GM12891 (cell line): Measurements from ENCODE around the gene MYCT1.
"Not testable (repeated sequence)": the region's sequence is repeated elsewhere in the genome, so short reads cannot be mapped to it uniquely, and the experiment has no call there.

Experiments used
- DNase-seq: peaks from one replicate; pipeline ENCODE4 v3.0.0; 2011; ENCODE audit warnings: low spot score; ENCODE audit not compliant: insufficient read length
- FAIRE-seq: peaks from 2 replicates; lab custom pipeline; 2011; peaks lifted over from hg19 to GRCh38; lab: Jason Lieb, UNC
- PAX5 ChIP-seq: IDR thresholded peaks from 2 replicates; pipeline ENCODE4 v1.6.1; 2011; ENCODE audit warnings: low read length, moderate library complexity, mild to moderate bottlenecking; ENCODE audit not compliant: insufficient read depth, severe bottlenecking
- POLR2A ChIP-seq: IDR thresholded peaks from 2 replicates; pipeline ENCODE4 v1.6.1; 2011; ENCODE audit warnings: low read depth, low read length, control low read depth
- POLR2AphosphoS5 ChIP-seq: IDR thresholded peaks from 2 replicates; pipeline ENCODE4 v1.6.1; 2011; ENCODE audit warnings: low read depth, low read length, control low read depth
- POU2F2 ChIP-seq: IDR thresholded peaks from 2 replicates; pipeline ENCODE4 v1.6.1; 2011; ENCODE audit warnings: low read depth, mild to moderate bottlenecking, control low read depth, low read length, moderate library complexity
- SPI1 ChIP-seq: IDR thresholded peaks from 2 replicates; pipeline ENCODE4 v1.6.1; 2011; ENCODE audit warnings: low read depth, low read length, control low read depth
- TAF1 ChIP-seq: IDR thresholded peaks from 2 replicates; pipeline ENCODE4 v1.6.1; 2011; ENCODE audit warnings: low read depth, low read length, control low read depth

MYCT1 gene

GRCh38 chr6:152685819-152686218, 11.9 kb upstream of the MYCT1 start:
- FAIRE-seq (no peak), DNase-seq (no peak)
- TF ChIP-seq SPI1 (no peak), POU2F2 (no peak), POLR2A (no peak), POLR2AphosphoS5 (no peak), TAF1 (no peak), PAX5 (no peak)

DNA sequence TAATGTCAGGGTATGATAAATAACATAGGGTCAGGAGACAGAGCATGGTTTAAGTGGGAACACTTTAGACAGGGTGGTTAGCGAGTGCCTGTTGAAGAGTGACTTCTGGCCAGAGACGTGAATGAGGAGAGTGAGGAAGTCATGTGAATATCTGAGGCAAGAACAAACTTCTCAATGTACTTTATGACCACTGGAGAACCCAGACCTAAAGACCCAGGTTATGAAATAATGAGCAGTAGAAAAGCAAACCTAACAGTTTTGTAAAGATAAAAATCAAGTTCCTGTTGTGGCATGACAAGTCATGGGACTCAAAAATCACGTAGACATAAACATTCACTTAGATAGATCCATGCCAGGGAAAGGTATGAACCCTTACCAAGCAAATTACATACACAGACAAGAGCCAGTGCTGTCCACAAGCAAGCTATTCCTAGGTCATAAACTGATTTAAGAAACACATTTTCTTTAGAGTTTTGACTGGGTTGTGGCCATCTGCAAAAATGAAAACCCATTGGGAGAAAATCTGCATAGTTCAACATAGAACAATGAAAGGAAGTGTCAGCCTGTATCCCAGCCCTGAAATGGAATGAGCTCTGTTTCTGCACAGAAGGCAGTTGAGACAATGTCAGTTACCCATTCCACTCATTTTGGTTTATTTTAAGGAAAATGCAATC, 2.2 kb upstream of the MYCT1 start:
- TF ChIP-seq PAX5, result no peak
- no peak for TF ChIP-seq POLR2A
- TF ChIP-seq POLR2AphosphoS5, result no peak
- TF ChIP-seq SPI1, result no peak
- no peak for TF ChIP-seq POU2F2
- TF ChIP-seq TAF1, result no peak
- FAIRE-seq (no peak), DNase-seq (no peak)

DNA sequence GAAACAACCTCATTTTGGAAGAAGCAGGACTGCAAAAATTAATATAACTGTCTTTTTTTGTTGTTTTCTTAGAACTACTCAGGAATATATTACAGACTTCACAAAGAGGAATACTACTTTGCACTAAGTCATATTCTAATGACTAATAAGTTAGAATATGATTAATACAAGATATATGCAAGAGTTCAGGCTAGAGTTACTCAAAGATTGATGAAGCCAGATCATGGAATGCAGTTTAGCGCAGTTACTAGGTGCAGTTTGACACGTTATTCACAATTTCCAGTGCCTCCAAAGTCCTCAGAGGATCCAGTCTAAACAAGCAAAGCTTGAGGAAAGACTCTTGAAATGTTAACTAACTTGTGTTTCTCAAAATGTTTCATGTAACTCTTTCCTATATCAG, 1.2 kb upstream of the MYCT1 start:
- DNase-seq (no peak), FAIRE-seq (no peak)
- no peak for TF ChIP-seq TAF1
- no peak for TF ChIP-seq PAX5
- TF ChIP-seq POLR2AphosphoS5, result no peak
- no peak for TF ChIP-seq POU2F2
- no peak for TF ChIP-seq POLR2A

GRCh38 chr6:152698692-152699091, 995 bp downstream of the MYCT1 start:
- DNase-seq (no peak), FAIRE-seq (no peak)
- TF ChIP-seq PAX5, result no peak

DNA sequence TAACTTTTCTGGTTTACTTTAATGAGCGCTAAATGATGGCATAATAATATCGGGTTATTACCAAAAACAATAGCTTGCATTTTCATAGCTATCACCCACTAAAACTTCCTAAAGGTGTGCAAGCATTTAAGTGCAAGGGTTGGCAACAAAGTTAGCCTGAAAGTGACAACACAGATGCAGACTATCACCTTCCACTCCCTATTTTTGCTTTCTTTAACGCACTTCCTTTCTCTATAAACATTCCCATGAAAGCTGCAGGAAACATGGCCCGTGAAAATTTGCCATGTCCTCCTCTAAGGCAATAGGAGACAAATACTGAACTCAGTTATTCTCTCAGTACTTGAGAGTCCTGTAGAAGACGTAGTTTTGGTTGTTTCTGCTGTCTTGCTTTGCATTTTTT, 2.7 kb downstream of the MYCT1 start:
- no peak for DNase-seq
- no peak for FAIRE-seq
- TF ChIP-seq PAX5 (no peak), POLR2A (no peak), POLR2AphosphoS5 (no peak), POU2F2 (no peak), TAF1 (no peak), SPI1 (no peak)

DNA sequence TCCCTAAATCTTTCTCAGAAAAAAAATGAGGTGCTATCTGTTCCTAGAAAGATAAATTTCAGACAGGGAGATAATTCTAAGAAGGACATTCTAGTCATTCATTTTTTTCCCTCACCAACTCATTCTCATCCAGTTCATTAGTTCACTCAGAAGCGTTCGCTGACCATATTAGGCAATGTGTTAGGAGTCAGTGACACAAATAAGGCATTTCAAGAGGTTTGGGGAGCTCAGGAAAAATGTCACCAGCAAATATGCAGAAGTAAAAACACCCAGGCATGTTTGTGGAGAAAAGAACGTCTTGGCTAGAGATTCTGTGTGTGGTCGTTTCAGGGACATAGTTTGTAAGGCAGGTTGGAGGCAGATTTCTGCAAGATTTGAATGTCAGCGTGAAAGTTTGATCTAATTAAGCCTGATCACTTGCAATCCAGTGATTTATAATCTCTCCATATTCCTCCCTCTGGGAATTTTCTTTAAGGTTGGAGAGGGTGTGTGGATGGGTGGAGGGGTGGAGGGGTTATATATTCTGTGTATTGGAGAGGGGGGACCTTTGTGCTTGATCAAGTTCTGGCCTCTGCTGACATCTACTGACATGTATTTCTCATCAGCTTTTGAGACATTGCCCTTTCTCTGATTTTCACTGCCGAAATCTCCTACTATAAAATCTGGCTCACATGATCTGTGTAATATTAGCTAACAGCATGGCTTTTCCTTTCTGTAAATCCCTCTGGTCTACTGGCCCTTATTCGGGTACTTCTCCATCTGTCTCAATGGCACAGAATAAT, 3.6 kb downstream of the MYCT1 start:
- FAIRE-seq (no peak), DNase-seq (no peak)

GRCh38 chr6:152701863-152702401, 4.2 kb downstream of the MYCT1 start:
- DNase-seq, result no peak
- no peak for FAIRE-seq

More for the DNA sequence above, 3.6 kb downstream of the MYCT1 start:
- TF ChIP-seq POLR2A (no peak), POLR2AphosphoS5 (no peak), POU2F2 (no peak), TAF1 (no peak), SPI1 (no peak)

GRCh38 chr6:152703750-152704149, 6.1 kb downstream of the MYCT1 start:
- not testable (repeated sequence) for FAIRE-seq

More at GRCh38 chr6:152701863-152702401, 4.2 kb downstream of the MYCT1 start:
- no peak for TF ChIP-seq POU2F2
- no peak for TF ChIP-seq TAF1
- TF ChIP-seq POLR2AphosphoS5, result no peak
- no peak for TF ChIP-seq SPI1
- TF ChIP-seq POLR2A, result no peak
- no peak for TF ChIP-seq PAX5

DNA sequence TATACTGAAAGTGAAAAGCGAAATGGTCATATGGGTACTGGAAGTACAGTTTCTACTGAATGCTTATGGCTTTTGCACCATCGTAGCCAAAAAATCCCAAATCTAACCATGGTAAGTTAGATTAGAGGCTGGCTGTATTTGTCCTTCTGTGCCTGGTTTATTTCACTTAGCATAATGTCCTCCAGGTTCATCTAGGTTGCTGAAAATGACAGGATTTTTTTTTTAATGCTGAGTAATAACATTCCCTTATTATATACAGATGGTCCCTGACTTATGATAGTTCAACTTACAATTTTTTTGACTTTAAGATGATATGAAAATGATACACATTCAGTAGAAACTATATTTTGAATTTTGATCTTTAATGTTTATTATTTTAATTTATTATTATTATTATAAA, 7.6 kb downstream of the MYCT1 start:
- FAIRE-seq, result no peak
- TF ChIP-seq POU2F2 (no peak), POLR2AphosphoS5 (no peak), TAF1 (no peak), POLR2A (no peak), PAX5 (no peak), SPI1 (no peak)
- no peak for DNase-seq

More at GRCh38 chr6:152703750-152704149, 6.1 kb downstream of the MYCT1 start:
- DNase-seq, result not testable (repeated sequence)

GRCh38 chr6:152716322-152716721, 18.6 kb downstream of the MYCT1 start:
- FAIRE-seq, result no peak
- no peak for DNase-seq
- no peak for TF ChIP-seq POLR2AphosphoS5
- no peak for TF ChIP-seq POLR2A
- TF ChIP-seq PAX5, result no peak
- TF ChIP-seq POU2F2, result no peak
- TF ChIP-seq SPI1, result no peak
- no peak for TF ChIP-seq TAF1
